H1 (cell line): ENCODE results near the gene MRTFB. TPM values are rescaled to one million over a fixed set of nuclear protein-coding genes. Genes with fewer than 3 reads are reported as not detected.

Experiments used
- microRNA counts: library from miRNA; unstranded; fragments of <30 nt; microRNA quantifications from one replicate; lab custom pipeline; 2015
- microRNA-seq, 2 experiments: library from miRNA; unstranded; fragments of <30 nt; microRNA quantifications; one replicate each; pipeline versions ENCODE4 to v1.2.0, GENCODE V29; 2016 to 2020; ENCODE audit warnings: borderline microRNAs expressed in 2 of 2, borderline number of aligned reads in 2 of 2, borderline replicate concordance in 1 of 2
- polyA plus RNA-seq, 7 experiments: library from polyadenylated mRNA; depleted of rRNA in 3 of 7; stranded (reverse) in 5 of 7; unstranded in 2 of 7; fragments of >200 nt in 5 of 7; fragments of 200-250 nt in 2 of 7; gene quantifications; 1 replicate in 5 of 7; 2 replicates in 1 of 7; 4 replicates in 1 of 7; pipeline versions ENCODE4 v1.2.1 to v1.2.3, GENCODE V29; 2011 to 2013; ENCODE audit warnings: missing spikeins in 2 of 7, mixed read lengths in 2 of 7
- small RNA-seq: library from polyadenylated mRNA; stranded (forward); fragments of <200 nt; extraction: miRNeasy Mini kit (QIAGEN cat#:217004); gene quantifications from one replicate; pipeline ENCODE3, GENCODE V24; 2013; ENCODE audit not compliant: insufficient read depth
- total RNA-seq: library from RNA; stranded (reverse); fragmentation: NEBNext Ultra II Directional; extraction: Animal tissue kit (Norgen Biotek cat#: 25700); gene quantifications from 2 replicates; pipeline ENCODE4 v1.2.1, GENCODE V29; 2021

The MRTFB gene
- total and polyA plus RNA-seq, 2 of the 8 experiments (the other 6 are each of a cell fraction or from before 2014, with no cell fraction given) = 13.5 to 34.9 TPM

MicroRNAs within 50 kb of the gene (microRNA counts, 767-probe panel; counts per million panel counts)
- microRNA hsa-miR-193b-3p (lab: Ali Mortazavi, UCI) (879 counts per million, percentile 95 among the panel's probes with 10 or more counts), microRNA hsa-miR-365a-3p (lab: Ali Mortazavi, UCI) (879 counts per million, percentile 95 among the panel's probes with 10 or more counts)

Small RNAs within 50 kb of the gene (microRNA-seq; reads per million reads assigned to microRNA genes)
- gene MIR193B (8.3 to 40.6 reads per million in 2 experiments), gene MIR365A (1.4 to 2.1 reads per million in 2 experiments)

Small RNAs within 50 kb of the gene (small RNA-seq; reads per million reads assigned to genes)
- gene MIR193B (169 reads per million, percentile 98 among the genes with 10 or more reads in this experiment), gene MIR365A (0.86 reads per million), gene RF00019 (not detected)

Other genes starting within 250 kb of the MRTFB start
- gene ERCC4, start 151.2 kb upstream of the MRTFB start, total RNA-seq = 13.0 and 13.2 TPM in 2 replicates
- 1.5 and 1.6 TPM in 2 replicates for gene ERCC4, start 151.2 kb upstream of the MRTFB start, polyA plus RNA-seq (2011; rRNA removed)